ENCODE measurements around the gene PBXIP1.

DNA sequence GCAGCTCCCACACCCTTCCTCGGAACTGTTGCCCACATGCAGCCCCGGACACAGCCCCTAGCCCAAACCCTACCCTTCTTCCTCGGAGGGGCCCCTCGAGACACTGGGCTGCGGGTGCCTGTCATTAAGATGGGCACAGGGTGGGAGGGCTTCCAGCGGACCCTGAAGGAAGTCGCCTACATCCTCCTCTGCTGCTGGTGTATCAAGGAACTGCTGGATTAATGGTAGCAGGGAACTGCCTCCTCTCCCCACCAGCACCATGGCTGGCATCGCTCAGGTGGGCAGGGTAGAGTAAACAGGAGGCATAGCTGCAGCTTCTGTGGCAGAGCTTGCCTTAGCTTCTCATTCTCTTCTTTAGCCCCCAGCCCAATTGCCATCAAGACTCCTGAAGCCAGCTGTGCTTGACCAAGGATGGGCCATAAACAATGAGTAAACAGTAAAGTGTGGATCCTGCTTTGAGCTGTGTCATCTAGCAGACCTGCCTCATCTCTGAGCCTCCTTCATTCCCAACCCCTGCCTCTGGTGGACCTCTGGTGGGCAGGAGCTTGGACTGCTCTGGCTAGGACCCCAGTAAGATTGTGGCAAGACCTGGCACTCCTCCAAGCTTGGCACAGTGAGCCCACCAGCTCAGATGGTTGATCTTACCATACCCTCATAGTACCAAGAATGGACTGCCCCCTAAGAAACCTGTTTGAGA lies 37.8 kb upstream of the PBXIP1 start, which contains the start of gene LENEP:
- TF ChIP-seq, protein P1, sequence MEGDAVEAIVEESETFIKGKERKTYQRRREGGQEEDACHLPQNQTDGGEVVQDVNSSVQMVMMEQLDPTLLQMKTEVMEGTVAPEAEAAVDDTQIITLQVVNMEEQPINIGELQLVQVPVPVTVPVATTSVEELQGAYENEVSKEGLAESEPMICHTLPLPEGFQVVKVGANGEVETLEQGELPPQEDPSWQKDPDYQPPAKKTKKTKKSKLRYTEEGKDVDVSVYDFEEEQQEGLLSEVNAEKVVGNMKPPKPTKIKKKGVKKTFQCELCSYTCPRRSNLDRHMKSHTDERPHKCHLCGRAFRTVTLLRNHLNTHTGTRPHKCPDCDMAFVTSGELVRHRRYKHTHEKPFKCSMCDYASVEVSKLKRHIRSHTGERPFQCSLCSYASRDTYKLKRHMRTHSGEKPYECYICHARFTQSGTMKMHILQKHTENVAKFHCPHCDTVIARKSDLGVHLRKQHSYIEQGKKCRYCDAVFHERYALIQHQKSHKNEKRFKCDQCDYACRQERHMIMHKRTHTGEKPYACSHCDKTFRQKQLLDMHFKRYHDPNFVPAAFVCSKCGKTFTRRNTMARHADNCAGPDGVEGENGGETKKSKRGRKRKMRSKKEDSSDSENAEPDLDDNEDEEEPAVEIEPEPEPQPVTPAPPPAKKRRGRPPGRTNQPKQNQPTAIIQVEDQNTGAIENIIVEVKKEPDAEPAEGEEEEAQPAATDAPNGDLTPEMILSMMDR (IDR thresholded peaks at IDR 0.05; ENCODE audit: poor library complexity): no peak
- TF ChIP-seq EZH2phosphoT487 (IDR thresholded peaks at IDR 0.05; ENCODE audit: low read depth, severe bottlenecking, unreplicated experiment): no peak
- no peak for TF ChIP-seq EZH2 (IDR thresholded peaks at IDR 0.05; ENCODE audit: borderline replicate concordance)

Measured in hepatocyte (in vitro differentiated cells).